ENCODE measurements around the gene KIF13A.

Gene KIF13A

DNA sequence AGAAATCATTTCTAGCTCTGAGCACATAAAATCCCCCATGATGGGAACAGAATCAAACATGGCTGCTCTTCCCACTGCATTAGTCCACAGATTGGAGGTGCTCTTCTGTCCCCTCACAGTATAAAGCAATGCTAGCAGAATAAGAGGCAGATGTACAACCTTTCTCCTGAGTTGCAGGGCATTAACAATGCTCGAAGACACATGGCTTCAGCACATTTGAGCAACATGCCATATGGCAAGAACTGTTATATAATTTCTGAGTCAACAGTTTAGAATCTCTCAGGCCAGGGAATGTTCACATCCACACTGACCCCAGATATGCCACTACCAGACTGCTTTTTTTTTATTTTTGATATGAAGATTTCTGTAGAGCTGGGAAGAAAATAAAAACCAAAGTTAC, 119.6 kb downstream of the KIF13A start:
- H3K4me2 ChIP-seq (ENCODE audit: low read length) = no peak overlapping the region
- H3K9me3 ChIP-seq (ENCODE audit: insufficient read depth, low read length) = no peaks in the 10 kb centered on the region
- no peak overlapping the region for H3K4me3 ChIP-seq (ENCODE audit: low read length)
- TF ChIP-seq, protein P1, sequence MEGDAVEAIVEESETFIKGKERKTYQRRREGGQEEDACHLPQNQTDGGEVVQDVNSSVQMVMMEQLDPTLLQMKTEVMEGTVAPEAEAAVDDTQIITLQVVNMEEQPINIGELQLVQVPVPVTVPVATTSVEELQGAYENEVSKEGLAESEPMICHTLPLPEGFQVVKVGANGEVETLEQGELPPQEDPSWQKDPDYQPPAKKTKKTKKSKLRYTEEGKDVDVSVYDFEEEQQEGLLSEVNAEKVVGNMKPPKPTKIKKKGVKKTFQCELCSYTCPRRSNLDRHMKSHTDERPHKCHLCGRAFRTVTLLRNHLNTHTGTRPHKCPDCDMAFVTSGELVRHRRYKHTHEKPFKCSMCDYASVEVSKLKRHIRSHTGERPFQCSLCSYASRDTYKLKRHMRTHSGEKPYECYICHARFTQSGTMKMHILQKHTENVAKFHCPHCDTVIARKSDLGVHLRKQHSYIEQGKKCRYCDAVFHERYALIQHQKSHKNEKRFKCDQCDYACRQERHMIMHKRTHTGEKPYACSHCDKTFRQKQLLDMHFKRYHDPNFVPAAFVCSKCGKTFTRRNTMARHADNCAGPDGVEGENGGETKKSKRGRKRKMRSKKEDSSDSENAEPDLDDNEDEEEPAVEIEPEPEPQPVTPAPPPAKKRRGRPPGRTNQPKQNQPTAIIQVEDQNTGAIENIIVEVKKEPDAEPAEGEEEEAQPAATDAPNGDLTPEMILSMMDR (IDR thresholded peaks at IDR 0.05; ENCODE audit: low read depth, low read length) = no peak
- TF ChIP-seq EZH2phosphoT487 (IDR thresholded peaks at IDR 0.05; ENCODE audit: low read depth) = no peak
- H4K20me1 ChIP-seq (ENCODE audit: insufficient read depth, low read length) = no peaks in the 10 kb centered on the region
- no peaks in the 10 kb centered on the region for H3K79me2 ChIP-seq (ENCODE audit: low read length)
- no peaks in the 10 kb centered on the region for H3K4me1 ChIP-seq (ENCODE audit: low read length)
- H3K27me3 ChIP-seq (ENCODE audit: low read depth, low read length) = no peaks in the 10 kb centered on the region
- H2AFZ ChIP-seq (ENCODE audit: low read depth, low read length) = no peak overlapping the region
- H3K27ac ChIP-seq (ENCODE audit: low read length) = no peak overlapping the region
- no peak overlapping the region for H3K9ac ChIP-seq (ENCODE audit: low read length)
- H3K36me3 ChIP-seq (replicated peaks; ENCODE audit: low read depth, low read length) = no peaks in the 10 kb centered on the region

DNA sequence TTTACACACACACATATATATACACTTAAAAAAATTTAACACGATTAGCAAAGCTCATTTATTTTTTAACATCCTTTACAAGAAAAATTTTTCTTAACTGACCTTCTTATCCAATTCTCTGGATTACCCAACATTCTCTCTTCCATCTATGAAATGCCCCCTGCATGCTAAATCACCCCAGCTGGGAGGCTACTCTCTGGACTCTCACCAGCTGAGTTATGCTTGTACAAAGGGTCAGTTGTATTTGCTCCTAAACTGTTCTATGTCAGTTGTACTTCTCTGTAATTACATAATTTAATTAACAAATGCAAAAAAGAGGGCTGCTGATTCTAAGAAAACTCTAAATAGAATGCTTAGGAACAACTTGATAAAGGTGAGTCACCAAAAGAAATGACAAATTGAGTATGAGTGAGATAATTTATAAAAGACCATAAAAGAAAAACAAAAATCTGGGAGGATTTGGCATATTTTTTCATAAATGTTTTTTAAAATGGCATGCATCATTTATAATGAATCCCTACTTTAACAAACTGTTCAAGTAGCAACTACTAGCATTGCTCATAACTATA, 120.5 kb downstream of the KIF13A start:
- H3K27ac ChIP-seq (ENCODE audit: low read length) = no peak overlapping the region
- no peaks in the 10 kb centered on the region for H3K36me3 ChIP-seq (replicated peaks; ENCODE audit: low read depth, low read length)
- no peak overlapping the region for H3K4me2 ChIP-seq (ENCODE audit: low read length)
- TF ChIP-seq, protein P1 (IDR thresholded peaks at IDR 0.05; ENCODE audit: low read depth, low read length) = no peak
- TF ChIP-seq EZH2phosphoT487 (IDR thresholded peaks at IDR 0.05; ENCODE audit: low read depth) = no peak
- no peaks in the 10 kb centered on the region for H3K79me2 ChIP-seq (ENCODE audit: low read length)
- no peaks in the 10 kb centered on the region for H4K20me1 ChIP-seq (ENCODE audit: insufficient read depth, low read length)
- no peaks in the 10 kb centered on the region for H3K9me3 ChIP-seq (ENCODE audit: insufficient read depth, low read length)
- H2AFZ ChIP-seq (ENCODE audit: low read depth, low read length) = no peak overlapping the region
- H3K4me3 ChIP-seq (ENCODE audit: low read length) = no peak overlapping the region
- no peak overlapping the region for H3K9ac ChIP-seq (ENCODE audit: low read length)
- no peaks in the 10 kb centered on the region for H3K27me3 ChIP-seq (ENCODE audit: low read depth, low read length)
- no peaks in the 10 kb centered on the region for H3K4me1 ChIP-seq (ENCODE audit: low read length)

DNA sequence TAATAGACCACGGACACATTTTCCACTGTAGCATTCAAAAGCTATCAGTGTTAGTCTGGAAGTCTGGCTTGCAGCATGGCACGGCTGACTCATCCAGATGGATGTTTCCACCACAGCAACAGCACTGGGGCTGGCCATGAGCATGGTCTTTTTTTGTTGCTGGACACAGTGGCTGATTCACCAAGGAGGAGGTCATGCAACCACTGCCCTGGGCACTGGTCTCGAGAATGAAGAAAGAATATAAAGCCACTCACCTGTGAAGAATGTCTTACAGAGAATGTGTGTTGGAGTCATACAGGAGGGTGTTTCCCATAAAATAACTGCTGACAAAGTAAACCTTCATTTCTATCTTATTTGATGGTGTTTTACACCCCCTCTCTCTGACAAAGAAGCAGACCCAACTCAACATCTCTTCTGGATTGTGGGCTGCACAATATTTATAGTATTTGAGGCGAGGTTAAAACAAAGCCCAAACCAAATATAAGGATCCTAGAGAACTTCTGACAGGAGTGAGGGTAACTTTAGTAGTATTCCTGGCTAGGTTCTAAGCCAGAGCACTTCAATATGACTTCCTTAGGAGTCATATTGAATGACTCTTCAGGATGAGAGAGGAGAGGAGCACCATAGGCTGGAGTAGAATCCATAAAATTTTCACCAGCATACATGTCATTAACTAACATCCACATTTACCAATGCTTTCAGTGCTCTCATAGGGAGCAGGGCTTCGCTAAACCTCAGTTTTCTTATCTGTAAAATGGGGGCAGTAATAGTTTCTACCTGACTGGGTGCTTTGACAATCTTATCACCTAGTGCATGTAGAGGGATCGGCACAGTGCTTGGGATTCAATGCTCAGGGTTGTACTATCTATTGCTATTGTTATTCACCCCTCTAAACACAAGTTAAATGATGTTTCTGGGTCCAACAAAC, 121.4 kb downstream of the KIF13A start:
- H3K27ac ChIP-seq (ENCODE audit: low read length) = no peak overlapping the region
- H4K20me1 ChIP-seq (ENCODE audit: insufficient read depth, low read length) = no peaks in the 10 kb centered on the region
- no peaks in the 10 kb centered on the region for H3K9me3 ChIP-seq (ENCODE audit: insufficient read depth, low read length)
- TF ChIP-seq, protein P1 (IDR thresholded peaks at IDR 0.05; ENCODE audit: low read depth, low read length) = no peak
- no peak for TF ChIP-seq EZH2phosphoT487 (IDR thresholded peaks at IDR 0.05; ENCODE audit: low read depth)
- H3K4me2 ChIP-seq (ENCODE audit: low read length) = no peak overlapping the region
- no peaks in the 10 kb centered on the region for H3K4me1 ChIP-seq (ENCODE audit: low read length)
- H3K27me3 ChIP-seq (ENCODE audit: low read depth, low read length) = no peaks in the 10 kb centered on the region
- H3K79me2 ChIP-seq (ENCODE audit: low read length) = no peaks in the 10 kb centered on the region
- no peaks in the 10 kb centered on the region for H3K36me3 ChIP-seq (replicated peaks; ENCODE audit: low read depth, low read length)
- H3K4me3 ChIP-seq (ENCODE audit: low read length) = no peak overlapping the region
- H2AFZ ChIP-seq (ENCODE audit: low read depth, low read length) = no peak overlapping the region
- no peak overlapping the region for H3K9ac ChIP-seq (ENCODE audit: low read length)

DNA sequence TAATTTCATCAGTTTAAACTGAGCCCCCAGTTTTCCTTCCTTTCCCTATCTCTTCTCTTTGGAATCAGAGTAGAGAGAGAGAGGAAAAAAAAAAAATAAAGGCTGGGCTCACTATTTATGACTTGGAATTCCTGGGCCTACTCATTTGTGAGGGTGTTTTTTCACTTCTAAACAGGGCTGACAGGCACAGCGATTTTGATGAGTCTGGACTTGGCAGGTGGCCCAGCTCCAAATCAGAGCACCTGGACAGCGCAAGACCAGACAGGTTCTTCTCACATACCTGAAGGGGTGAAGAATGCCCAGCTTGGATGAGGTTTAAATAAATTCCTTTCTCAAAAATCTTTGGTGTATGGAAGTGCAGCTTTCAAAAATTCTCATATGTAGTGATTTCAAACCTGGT, 122.2 kb downstream of the KIF13A start:
- Histone ChIP-seq H3K4me1 (ENCODE audit: low read length) (no peaks in the 10 kb centered on the region), H3K9me3 (ENCODE audit: insufficient read depth, low read length) (no peaks in the 10 kb centered on the region), H3K27ac (ENCODE audit: low read length) (no peak overlapping the region), H3K4me3 (ENCODE audit: low read length) (no peak overlapping the region), H3K27me3 (ENCODE audit: low read depth, low read length) (no peaks in the 10 kb centered on the region), H3K4me2 (ENCODE audit: low read length) (no peak overlapping the region), H2AFZ (ENCODE audit: low read depth, low read length) (no peak overlapping the region), H3K9ac (ENCODE audit: low read length) (no peak overlapping the region), H3K79me2 (ENCODE audit: low read length) (no peaks in the 10 kb centered on the region), H4K20me1 (ENCODE audit: insufficient read depth, low read length) (no peaks in the 10 kb centered on the region), H3K36me3 (replicated peaks; ENCODE audit: low read depth, low read length) (no peaks in the 10 kb centered on the region)
- no peak for TF ChIP-seq EZH2phosphoT487 (IDR thresholded peaks at IDR 0.05; ENCODE audit: low read depth)
- TF ChIP-seq, protein P1 (IDR thresholded peaks at IDR 0.05; ENCODE audit: low read depth, low read length) = no peak
